NT2/D1 (cell line): ENCODE results near the gene ZNF628.

Experiments used
- SUZ12 ChIP-seq: IDR thresholded peaks from 2 replicates; pipeline ENCODE4 v1.6.1; 2011; ENCODE audit not compliant: insufficient read length, insufficient read depth; ENCODE audit errors: extremely low read depth
- ZNF274 ChIP-seq: IDR thresholded peaks from 2 replicates; pipeline ENCODE4 v1.6.1; 2011; ENCODE audit warnings: mild to moderate bottlenecking, low read depth, low read length

GRCh38 chr19:55485439-55486011 lies 9.1 kb downstream of the ZNF628 start:
- TF ChIP-seq ZNF274 (no peak), SUZ12 (no peak)
